ENCODE measurements around the gene TRIM74.
"Not testable (repeated sequence)": the region's sequence is repeated elsewhere in the genome, so short reads cannot be mapped to it uniquely, and the experiment has no call there.

TRIM74 gene

GRCh38 chr7:72928216-72928615 lies 41.0 kb downstream of the TRIM74 start:
- not testable (repeated sequence) for DNase-seq (ENCODE audit: extremely low read depth, low read depth); H3K4me3 ChIP-seq (replicated peaks; ENCODE audit: low read depth, low read length)
- TF ChIP-seq CTCF (IDR thresholded peaks at IDR 0.05; ENCODE audit: low read depth, low read length, missing control alignments): peak; percentile 8

DNA sequence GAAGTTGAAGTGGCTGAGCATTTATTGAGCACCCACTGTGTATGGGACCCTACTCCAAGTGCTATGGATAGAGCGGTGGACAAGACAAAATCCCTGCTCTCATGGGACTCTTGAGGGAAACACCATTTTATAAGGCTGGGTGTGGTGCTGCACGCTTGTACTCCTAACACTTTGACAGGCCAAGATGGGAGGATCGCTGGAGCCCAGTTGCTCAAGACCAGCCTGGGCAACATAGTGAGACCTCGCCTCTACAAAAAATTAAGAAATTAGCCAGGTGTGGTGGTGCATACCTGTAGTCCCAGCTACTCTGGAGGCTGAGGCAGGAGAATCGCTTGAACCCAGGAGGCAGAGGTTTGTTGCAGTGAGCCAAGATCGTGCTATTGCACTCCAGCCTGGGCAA lies 41.5 kb downstream of the TRIM74 start:
- H3K4me3 ChIP-seq (replicated peaks; ENCODE audit: low read depth, low read length); DNase-seq (ENCODE audit: extremely low read depth, low read depth): not testable (repeated sequence)

GRCh38 chr7:72925546-72926120 lies 43.6 kb downstream of the TRIM74 start:
- H3K4me3 ChIP-seq (replicated peaks; ENCODE audit: low read depth, low read length): peak overlapping the region; percentile 91
- no peak for DNase-seq (ENCODE audit: extremely low read depth, low read depth)

GRCh38 chr7:72924733-72925545 lies 44.3 kb downstream of the TRIM74 start, which contains the start of gene POM121:
TSS of gene POM121 (plus strand) at chr7:72925095. CDS start at chr7:72925122, 27 bp downstream.
- peak; percentile 46 for DNase-seq (ENCODE audit: extremely low read depth, low read depth)
- TF ChIP-seq CTCF (IDR thresholded peaks at IDR 0.05; ENCODE audit: low read depth, low read length, missing control alignments): no peak
- H3K4me3 ChIP-seq (replicated peaks; ENCODE audit: low read depth, low read length): peak within 1 kb of the TSS; percentile 91

More at GRCh38 chr7:72925546-72926120, 43.6 kb downstream of the TRIM74 start:
- no peak for TF ChIP-seq CTCF (IDR thresholded peaks at IDR 0.05; ENCODE audit: low read depth, low read length, missing control alignments)

DNA sequence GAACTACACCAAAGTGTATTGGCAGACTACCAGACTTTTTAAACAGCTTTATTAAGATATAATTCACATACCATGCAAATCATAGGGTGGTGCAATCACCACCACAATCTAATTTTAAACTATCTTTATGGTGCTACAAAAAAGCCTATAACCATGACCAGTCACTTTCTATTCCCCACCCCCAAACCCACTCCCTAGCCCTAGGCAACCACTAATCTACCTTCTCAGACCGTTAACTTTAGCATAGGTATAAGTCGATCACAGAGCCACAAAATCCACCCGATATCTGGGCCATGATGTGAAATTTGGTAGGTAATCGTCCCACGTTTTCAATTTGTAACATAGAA lies 44.9 kb downstream of the TRIM74 start:
- no peak for DNase-seq (ENCODE audit: extremely low read depth, low read depth)
- no peak for TF ChIP-seq CTCF (IDR thresholded peaks at IDR 0.05; ENCODE audit: low read depth, low read length, missing control alignments)
- peak overlapping the region; percentile 91 for H3K4me3 ChIP-seq (replicated peaks; ENCODE audit: low read depth, low read length)

DNA sequence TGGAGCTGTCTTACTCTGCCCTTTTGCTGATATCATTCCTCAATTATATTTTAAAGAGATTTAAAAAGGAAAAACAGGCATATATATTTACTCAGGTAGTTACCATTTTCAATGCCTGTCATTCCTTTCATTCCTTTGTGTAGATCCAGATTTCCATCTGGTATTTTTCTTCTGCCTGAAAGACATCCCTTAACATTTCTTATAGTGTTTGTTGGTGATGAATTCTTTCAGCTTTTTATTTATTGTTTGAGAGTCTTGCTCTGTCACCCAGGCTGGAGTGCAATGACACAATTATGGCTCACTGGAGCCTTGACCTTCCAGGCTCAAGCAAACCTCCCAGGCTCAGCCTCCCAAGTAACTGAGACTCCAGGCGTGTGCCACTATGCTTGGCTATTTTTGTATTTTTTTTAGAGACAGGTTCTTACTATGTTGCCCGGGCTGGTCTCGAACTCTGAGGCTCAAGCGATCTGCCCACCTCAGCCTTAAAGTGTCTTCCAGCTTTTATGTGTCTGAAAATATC lies 50.0 kb downstream of the TRIM74 start:
- TF ChIP-seq CTCF (IDR thresholded peaks at IDR 0.05; ENCODE audit: low read depth, low read length, missing control alignments): no peak
- no peak overlapping the region for H3K4me3 ChIP-seq (replicated peaks; ENCODE audit: low read depth, low read length)
- DNase-seq (ENCODE audit: extremely low read depth, low read depth): no peak

DNA sequence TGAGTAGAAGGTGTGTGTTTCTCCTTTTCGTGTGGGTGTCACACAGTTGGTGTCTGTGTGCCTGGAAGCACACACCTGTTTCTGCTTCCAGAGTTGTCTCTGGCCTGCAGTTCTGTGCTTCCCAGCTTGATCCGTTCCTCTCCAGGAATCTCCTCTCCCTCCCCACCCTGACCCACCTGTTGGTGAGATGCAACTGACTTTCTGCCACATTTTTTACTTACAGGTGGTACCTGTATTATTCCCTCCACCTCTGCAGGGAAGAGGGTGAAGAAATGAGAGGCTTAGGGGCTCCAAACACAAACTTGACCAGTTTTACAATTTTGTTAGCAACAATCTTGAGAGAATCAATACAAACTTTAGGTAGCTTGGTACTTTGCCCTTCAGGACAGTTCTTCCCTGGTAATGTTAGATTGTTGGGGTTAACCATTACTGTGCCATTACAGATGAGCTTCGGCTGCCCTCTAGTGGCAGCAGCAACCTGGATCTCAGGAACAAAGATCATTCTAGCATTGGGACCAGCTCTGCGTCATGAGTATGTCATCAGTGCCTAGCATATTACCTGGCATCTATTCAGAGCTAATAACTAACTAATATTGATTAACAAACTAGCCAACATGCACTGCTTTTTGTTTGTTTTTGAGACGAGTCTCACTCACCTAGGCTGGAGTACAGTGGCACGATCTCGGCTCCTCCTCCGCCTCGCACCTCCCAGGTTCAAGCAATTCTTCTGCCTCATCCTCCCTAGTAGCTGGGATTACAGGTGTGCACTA lies 54.3 kb downstream of the TRIM74 start:
- peak; percentile 27 for DNase-seq (ENCODE audit: extremely low read depth, low read depth)
- peak; percentile 75 for TF ChIP-seq CTCF (IDR thresholded peaks at IDR 0.05; ENCODE audit: low read depth, low read length, missing control alignments)
- not testable (repeated sequence) for H3K4me3 ChIP-seq (replicated peaks; ENCODE audit: low read depth, low read length)

DNA sequence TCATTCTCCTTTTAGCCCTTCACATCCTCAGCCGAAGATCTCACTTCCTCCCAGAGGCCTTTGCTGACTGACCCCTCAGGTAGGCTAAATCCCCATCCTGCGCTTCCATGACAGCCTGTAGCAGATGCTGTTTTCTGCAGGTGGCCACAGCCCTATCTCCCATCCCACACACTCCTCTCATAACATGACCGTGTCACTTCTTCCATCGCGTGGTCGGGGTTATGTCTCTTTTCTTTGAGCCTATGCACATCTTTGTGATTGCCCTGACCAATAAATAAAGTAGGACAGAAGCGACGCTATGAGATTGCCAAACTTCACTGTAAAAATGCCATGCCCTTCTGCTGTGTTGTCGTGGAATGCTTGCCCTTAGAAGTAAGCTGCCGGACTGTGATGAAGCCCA lies 55.5 kb downstream of the TRIM74 start:
- not testable (repeated sequence) for DNase-seq (ENCODE audit: extremely low read depth, low read depth); H3K4me3 ChIP-seq (replicated peaks; ENCODE audit: low read depth, low read length)

- DNase-seq (ENCODE audit: extremely low read depth, low read depth); H3K4me3 ChIP-seq (replicated peaks; ENCODE audit: low read depth, low read length): not testable (repeated sequence)
Measured at GRCh38 chr7:72911395-72911794, 57.9 kb downstream of the TRIM74 start.

Measured in HFF-Myc (cell line).